Fibroblast of the conjunctiva (primary cell): ENCODE measurements around the gene VPS11.
A peak's percentile ranks its signal among the peaks of the same experiment; 100 is the strongest.
"Not testable (repeated sequence)": the region's sequence is repeated elsewhere in the genome, so short reads cannot be mapped to it uniquely, and the experiment has no call there.

Source experiments
- DNase-seq: peaks from one replicate; pipeline ENCODE4 v3.0.0-alpha.2; 2010; ENCODE audit warnings: low read depth

The VPS11 gene

GRCh38 chr11:119038884-119039283 is 28.7 kb upstream of the VPS11 start:
- no peak for DNase-seq

GRCh38 chr11:119039471-119039870 is 28.1 kb upstream of the VPS11 start:
- not testable (repeated sequence) for DNase-seq

GRCh38 chr11:119041821-119042514 is 25.6 kb upstream of the VPS11 start:
- DNase-seq, result no peak

- DNase-seq, result no peak
Observed at GRCh38 chr11:119042927-119043326, 24.7 kb upstream of the VPS11 start.

- DNase-seq, result no peak
Observed at GRCh38 chr11:119044708-119045107, 22.9 kb upstream of the VPS11 start.

DNA sequence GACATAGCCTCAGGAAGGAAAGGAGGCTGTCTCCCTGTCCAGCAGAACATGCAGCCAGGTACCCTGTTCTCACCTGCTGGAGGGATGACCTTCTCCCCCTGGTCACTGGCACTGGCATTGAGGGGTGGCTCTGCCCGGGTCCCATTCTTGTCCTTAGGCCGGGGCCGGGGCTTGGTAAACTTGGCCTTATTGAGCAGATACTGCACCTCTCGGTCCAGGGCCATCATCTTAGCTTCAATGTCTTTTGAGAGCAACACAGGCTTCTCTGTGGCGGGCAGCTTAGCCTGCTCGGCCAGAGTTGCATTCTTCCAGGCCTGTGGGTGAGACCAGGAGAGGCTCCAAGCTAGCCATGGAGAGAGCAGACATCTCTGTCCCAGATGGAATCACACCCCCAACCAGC is 21.1 kb upstream of the VPS11 start:
- DNase-seq, result no peak

- DNase-seq, result no peak
Observed at GRCh38 chr11:119047205-119047604, 20.4 kb upstream of the VPS11 start.

DNA sequence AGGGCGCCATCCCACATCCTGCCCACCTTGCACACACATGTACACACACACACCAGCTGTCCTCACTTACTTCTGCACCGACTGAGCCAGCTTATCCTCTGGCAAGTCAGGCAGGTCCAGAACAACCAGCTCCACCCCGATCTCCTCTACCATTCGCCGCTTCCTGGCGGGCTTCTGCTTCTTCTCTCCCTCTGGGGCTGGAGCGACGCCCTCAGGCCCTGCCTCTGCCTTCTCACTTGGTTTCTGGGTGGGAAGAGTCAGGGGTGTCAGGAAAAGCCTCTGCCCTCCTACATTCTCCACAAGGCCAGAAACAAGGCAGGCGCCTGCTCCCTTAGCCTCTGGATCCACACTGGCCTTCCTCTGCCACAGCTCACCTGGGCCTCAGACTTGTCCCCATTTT is 19.0 kb upstream of the VPS11 start:
- no peak for DNase-seq

- DNase-seq, result no peak
Observed at GRCh38 chr11:119049081-119049480, 18.5 kb upstream of the VPS11 start.

DNA sequence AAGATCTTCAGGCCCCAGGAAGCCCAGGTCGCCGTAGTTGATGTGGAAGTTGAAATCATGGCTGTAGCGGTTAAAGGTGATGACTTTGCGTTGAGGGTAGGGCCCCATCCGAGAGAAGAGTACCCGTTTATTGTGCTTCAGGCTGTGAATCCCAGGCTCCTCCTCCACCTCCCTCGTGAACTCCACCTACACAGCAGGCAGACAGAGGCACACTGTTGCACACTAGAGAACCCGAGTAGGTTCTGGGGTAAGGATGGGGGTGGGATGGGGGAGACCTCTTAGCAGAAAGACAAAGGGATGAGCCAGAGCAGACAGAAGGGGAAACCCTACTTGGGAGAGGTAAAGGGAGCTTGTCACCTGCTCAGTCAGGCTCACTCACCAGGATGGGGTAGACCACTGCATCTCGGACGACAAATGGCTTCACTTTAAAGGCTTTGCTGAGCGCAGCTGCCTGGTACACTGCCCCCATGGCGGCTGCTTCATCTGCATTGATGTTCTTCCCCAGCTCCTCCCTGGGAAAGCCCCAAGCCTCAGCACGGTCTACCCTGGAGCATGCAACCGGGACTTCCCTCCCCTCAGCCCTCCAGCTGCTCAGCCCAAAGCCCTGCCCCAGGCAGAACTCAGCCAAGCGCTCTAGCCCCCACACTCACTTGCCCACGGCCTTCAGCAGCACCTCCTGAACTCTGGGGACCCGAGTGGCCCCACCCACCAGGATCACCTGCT is 16.0 kb upstream of the VPS11 start:
- DNase-seq, result no peak

- no peak for DNase-seq
Observed at GRCh38 chr11:119052163-119052814, 15.3 kb upstream of the VPS11 start.

DNA sequence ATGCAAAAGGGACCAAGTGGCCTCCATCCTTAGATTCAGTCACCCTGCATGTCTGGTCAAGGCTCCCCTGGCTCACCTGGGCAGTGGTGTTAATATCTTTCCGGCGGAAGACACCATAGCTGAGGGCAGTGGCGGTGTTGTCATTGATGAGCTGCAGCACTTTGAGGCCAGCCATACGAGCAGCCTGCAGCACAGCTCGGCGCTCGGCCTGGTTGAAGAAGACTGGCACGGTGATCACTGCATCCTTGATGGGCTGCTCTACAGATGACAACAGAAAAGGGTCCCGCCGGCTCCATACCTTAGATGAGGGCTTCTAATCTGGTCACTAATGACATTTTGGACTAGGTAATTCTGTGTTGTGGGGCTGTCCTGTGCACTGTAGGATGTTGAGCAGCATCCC is 13.2 kb upstream of the VPS11 start:
- DNase-seq, result no peak

DNA sequence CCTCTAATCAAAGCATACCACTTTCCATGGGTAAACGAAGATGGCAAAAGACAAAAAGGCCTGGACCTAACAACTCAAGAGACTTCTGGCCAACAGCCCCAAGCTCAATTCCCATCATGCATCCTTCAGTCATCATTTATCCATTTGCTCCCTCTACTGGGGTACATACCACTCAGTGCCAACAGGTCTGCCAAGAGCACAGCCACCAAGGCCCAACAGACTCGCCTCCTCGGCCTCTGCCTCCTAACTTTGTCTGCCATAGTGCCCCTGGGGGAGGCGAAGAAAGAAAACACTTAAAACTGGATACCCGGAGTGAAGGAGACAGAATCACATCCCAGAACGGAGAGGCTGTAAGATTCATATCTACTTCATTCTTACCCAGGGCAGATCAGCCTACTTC is 11.7 kb upstream of the VPS11 start:
- peak; percentile 27 for DNase-seq

DNA sequence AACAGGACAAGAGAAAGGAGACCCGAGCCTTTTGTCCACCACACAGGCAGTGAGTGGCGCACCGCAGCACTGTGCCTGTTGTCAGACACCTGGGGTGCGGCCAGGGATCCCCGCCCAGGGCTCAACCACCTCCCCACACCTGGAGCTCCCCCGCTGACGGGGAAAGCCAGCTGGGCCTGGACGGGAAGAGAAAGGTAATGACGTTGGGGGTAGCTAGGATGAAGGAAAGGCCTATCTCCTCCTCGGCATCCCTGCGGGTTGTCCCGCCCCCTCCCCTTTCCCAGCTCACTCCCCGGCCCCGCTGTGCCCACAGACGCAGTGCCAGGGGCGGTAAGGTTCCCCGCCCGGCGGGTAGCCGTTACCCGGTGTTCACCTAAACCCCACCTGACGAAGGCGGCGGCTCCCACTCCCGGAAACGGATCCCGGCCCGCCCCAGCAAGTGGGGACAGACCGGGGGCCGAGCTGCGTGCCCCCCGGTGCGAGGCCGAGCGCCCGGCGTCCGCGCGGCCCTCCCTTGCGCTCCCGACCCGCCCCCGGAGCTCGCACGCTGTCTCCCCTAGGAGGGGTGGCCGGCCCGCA is 11.1 kb upstream of the VPS11 start:
- no peak for DNase-seq

- DNase-seq, result peak; percentile 91
Observed at GRCh38 chr11:119057000-119057769, 10.4 kb upstream of the VPS11 start, which contains the start of gene HYOU1. HYOU1 (minus strand) TSS chr11:119057205; CDS start chr11:119056160, 1,045 bp downstream.

- not testable (repeated sequence) for DNase-seq
Observed at GRCh38 chr11:119059128-119059527, 8.5 kb upstream of the VPS11 start.

DNA sequence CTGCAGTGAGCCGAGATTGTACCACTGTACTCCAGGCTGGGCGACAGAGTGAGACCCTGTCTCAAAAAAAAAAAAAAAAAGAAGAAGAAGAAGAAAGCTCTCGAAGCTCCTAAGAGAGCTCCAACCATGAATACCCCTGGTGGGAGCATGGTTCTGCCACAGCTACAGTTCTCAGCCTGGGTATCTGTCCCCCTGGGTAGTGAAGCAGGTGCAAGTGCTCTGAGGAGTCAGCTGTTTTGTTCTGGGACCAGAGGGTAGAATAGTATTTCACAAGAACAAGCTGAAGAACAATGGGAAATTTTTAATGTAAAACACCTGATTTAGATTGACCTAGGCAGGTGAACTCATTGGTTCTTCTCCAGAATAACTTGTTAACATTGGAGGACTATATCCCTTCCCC is 6.4 kb upstream of the VPS11 start:
- DNase-seq, result no peak

GRCh38 chr11:119062779-119063178 is 4.8 kb upstream of the VPS11 start:
- peak; percentile 41 for DNase-seq

- no peak for DNase-seq
Observed at GRCh38 chr11:119065369-119065768, 2.2 kb upstream of the VPS11 start.

- no peak for DNase-seq
Observed at GRCh38 chr11:119077839-119078238, 10.2 kb downstream of the VPS11 start.

GRCh38 chr11:119078675-119079420 is 11.2 kb downstream of the VPS11 start:
- no peak for DNase-seq
